Adrenal gland (tissue), 12 donors: ENCODE data around the gene UNC13C. TPM values are rescaled to one million over a fixed set of nuclear protein-coding genes. Genes with fewer than 3 reads are reported as not detected.

Source experiments
- DNase-seq, 7 donors: peaks; one replicate each; pipeline ENCODE4 v3.0.0-alpha.2; 2019 to 2020
- H3K27ac ChIP-seq, 5 donors: fragments of 200-600 bp; sonication (generic) in 4 of 5; 1 replicate in 3 of 5; 2 replicates in 2 of 5; pipeline versions ENCODE4 v1.5.1 to v1.8.0; 2016 to 2020; ENCODE audit warnings: mild to moderate bottlenecking in 1 of 5
- H3K27me3 ChIP-seq: fragments of 200-600 bp; 2 replicates; pipeline ENCODE4 v1.8.0; 2021
- H3K36me3 ChIP-seq, 2 donors: fragments of 200-600 bp; replicated peaks in 1 of 2; 1 replicate in 1 of 2; 2 replicates in 1 of 2; pipeline versions ENCODE4 v1.5.1 to v1.8.0; 2018 to 2022
- H3K4me1 ChIP-seq, 2 donors: fragments of 200-600 bp; replicated peaks in 1 of 2; 1 replicate in 1 of 2; 2 replicates in 1 of 2; pipeline versions ENCODE4 v1.5.1 to v1.8.0; 2018 to 2021
- H3K4me3 ChIP-seq, 4 donors: fragments of 200-600 bp; sonication (generic) in 3 of 4; one replicate each; pipeline ENCODE4 v1.5.1; 2016 to 2018
- H3K9me3 ChIP-seq, 3 donors: fragments of 200-600 bp; sonication (generic) in 1 of 3; replicated peaks in 1 of 3; 1 replicate in 2 of 3; 2 replicates in 1 of 3; pipeline versions ENCODE4 v1.5.1 to v1.8.0; 2016 to 2021
- POLR2A ChIP-seq, 2 donors: fragments of 450-650 bp; IDR thresholded peaks; one replicate each; pipeline ENCODE4 v1.6.1; 2017; ENCODE audit warnings: antibody characterized with exemption in 2 of 2, mild to moderate bottlenecking in 2 of 2, moderate library complexity in 1 of 2
- WGBS, 4 donors: extraction: QIAGEN DNeasy Blood & Tissue Kit in 2 of 4; methylation state at CpG; one replicate each; pipeline versions ENCODE4 v1.1.5 to v1.1.7; 2013 to 2017; 5-methylcytosine and 5-hydroxymethylcytosine counted together
- intact Hi-C, 2 donors: fragments of 100-400 bp; cut with DNase I; formaldehyde crosslinking; loops; one replicate each; pipeline versions ENCODE4 v1.14.1 to v1.15.0; 2022 to 2023
- polyA plus RNA-seq, 3 donors: library from polyadenylated mRNA; stranded (reverse); fragments of 200-250 nt in 2 of 3; fragments of 350-450 nt in 1 of 3; fragmentation: Illumina TruSeq in 1 of 3; extraction: RNeasy Lipid Tissue Mini Kit (QIAGEN cat#74804) in 1 of 3; gene quantifications; one replicate each; pipeline ENCODE4 v1.2.3, GENCODE V29; 2013 to 2014
- total RNA-seq, 9 donors: library from RNA; depleted of rRNA in 4 of 9; stranded (reverse); fragments of >200 nt in 4 of 9; fragments of 120-200 nt in 1 of 9; fragmentation: NEBNext Ultra II Directional in 1 of 9; extraction: Animal tissue kit (Norgen Biotek cat#: 25700) in 1 of 9; gene quantifications; one replicate each; pipeline versions ENCODE4 v1.1.0 to v1.2.4, GENCODE V29; 2013 to 2023
- TF ChIP-seq, protein P1 (sequence below), 6 experiments: fragments of 450-650 bp in 4 of 6; fragments of 200-600 bp in 2 of 6; sonication (generic) in 1 of 6; IDR thresholded peaks; 1 replicate in 5 of 6; 2 replicates in 1 of 6; pipeline versions ENCODE4 v1.5.1 to v1.8.0; 2016 to 2021; ENCODE audit warnings: antibody characterized with exemption in 6 of 6, mild to moderate bottlenecking in 2 of 6, moderate library complexity in 1 of 6
- donor health status: healthy with polysubstance abuse.
- donor health status: Bipolar disorder and iron deficiency.
- donor health status: DM: yes; HTN: yes; CAD: no.
- donor health status: DM: no; HTN: no; CAD: no.
- donor health status: DM: no; HTN: no; CAD: no.
- donor health status: DM: yes; HTN: yes; CAD: no.

UNC13C gene
- total and polyA plus RNA-seq, 12 donors, result 0.04 to 0.61 (median 0.20) TPM; not detected in 4

DNA sequence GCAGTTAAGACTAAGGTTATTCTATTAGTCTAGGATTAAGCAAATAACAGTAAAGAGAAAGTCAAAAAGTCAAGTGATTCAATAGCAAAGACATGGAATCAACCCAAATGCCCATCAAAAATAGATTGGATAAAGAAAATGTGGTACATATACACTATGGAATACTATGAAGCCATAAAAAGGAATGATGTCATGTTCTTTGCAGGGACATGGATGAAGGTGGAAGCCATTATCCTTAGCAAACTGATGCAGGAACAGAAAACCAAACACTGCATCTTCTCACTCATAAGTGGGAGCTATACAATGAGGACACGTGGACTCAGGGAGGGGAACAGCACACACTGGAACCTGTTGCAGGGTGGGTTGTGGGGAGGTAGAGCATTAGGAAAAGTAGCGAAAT, 29.0 kb downstream of the UNC13C start:
- no peaks in the 10 kb centered on the region for H3K4me1 ChIP-seq
- no peaks in the 10 kb centered on the region for H3K36me3 ChIP-seq
- DNase-seq, result no peak
- TF ChIP-seq, protein P1, sequence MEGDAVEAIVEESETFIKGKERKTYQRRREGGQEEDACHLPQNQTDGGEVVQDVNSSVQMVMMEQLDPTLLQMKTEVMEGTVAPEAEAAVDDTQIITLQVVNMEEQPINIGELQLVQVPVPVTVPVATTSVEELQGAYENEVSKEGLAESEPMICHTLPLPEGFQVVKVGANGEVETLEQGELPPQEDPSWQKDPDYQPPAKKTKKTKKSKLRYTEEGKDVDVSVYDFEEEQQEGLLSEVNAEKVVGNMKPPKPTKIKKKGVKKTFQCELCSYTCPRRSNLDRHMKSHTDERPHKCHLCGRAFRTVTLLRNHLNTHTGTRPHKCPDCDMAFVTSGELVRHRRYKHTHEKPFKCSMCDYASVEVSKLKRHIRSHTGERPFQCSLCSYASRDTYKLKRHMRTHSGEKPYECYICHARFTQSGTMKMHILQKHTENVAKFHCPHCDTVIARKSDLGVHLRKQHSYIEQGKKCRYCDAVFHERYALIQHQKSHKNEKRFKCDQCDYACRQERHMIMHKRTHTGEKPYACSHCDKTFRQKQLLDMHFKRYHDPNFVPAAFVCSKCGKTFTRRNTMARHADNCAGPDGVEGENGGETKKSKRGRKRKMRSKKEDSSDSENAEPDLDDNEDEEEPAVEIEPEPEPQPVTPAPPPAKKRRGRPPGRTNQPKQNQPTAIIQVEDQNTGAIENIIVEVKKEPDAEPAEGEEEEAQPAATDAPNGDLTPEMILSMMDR (IDR thresholded peaks at IDR 0.05), result no peak
- no peak for TF ChIP-seq POLR2A (IDR thresholded peaks at IDR 0.05)
- WGBS, 4 donors, result 84 to 92% (median 87%) methylated on average over 2 of the region's 2 CpGs
- no peaks in the 10 kb centered on the region for H3K9me3 ChIP-seq
- no peaks in the 10 kb centered on the region for H3K27me3 ChIP-seq
- intact Hi-C loops, result no loop called here
- H3K27ac ChIP-seq, result no peak overlapping the region
- no peak overlapping the region for H3K4me3 ChIP-seq

GRCh38 chr15:54011656-54012055, 33.4 kb downstream of the UNC13C start:
- 67 to 94% (median 70%) methylated on average over 1 of the region's 1 CpG for WGBS, 4 donors
- DNase-seq, result no peak
- intact Hi-C loops, result no loop called here
- no peaks in the 10 kb centered on the region for H3K9me3 ChIP-seq
- no peaks in the 10 kb centered on the region for H3K27me3 ChIP-seq
- TF ChIP-seq, protein P1 (IDR thresholded peaks at IDR 0.05), result no peak
- no peak for TF ChIP-seq POLR2A (IDR thresholded peaks at IDR 0.05)
- no peak overlapping the region for H3K27ac ChIP-seq
- no peaks in the 10 kb centered on the region for H3K36me3 ChIP-seq
- H3K4me1 ChIP-seq, result no peaks in the 10 kb centered on the region
- H3K4me3 ChIP-seq, result no peak overlapping the region

GRCh38 chr15:54014067-54014655, 35.9 kb downstream of the UNC13C start:
- H3K4me3 ChIP-seq, result no peak overlapping the region
- TF ChIP-seq, protein P1 (IDR thresholded peaks at IDR 0.05), result no peak
- no peak for TF ChIP-seq POLR2A (IDR thresholded peaks at IDR 0.05)
- WGBS, 4 donors, result 60 to 74% (median 65%) methylated on average over 4 of the region's 4 CpGs
- intact Hi-C loops, result no loop called here
- DNase-seq, result no peak
- no peaks in the 10 kb centered on the region for H3K36me3 ChIP-seq
- no peaks in the 10 kb centered on the region for H3K9me3 ChIP-seq
- no peak overlapping the region for H3K27ac ChIP-seq
- H3K4me1 ChIP-seq, result no peaks in the 10 kb centered on the region
- no peaks in the 10 kb centered on the region for H3K27me3 ChIP-seq

GRCh38 chr15:54017251-54017650, 39.0 kb downstream of the UNC13C start:
- intact Hi-C loops, result no loop called here
- no peak for DNase-seq
- Histone ChIP-seq H3K4me3 (no peak overlapping the region), H3K27me3 (no peaks in the 10 kb centered on the region), H3K9me3 (peaks cover 0 to 6% (median 0%) of the 10 kb centered on the region in 3 donors), H3K36me3 (no peaks in the 10 kb centered on the region), H3K27ac (no peak overlapping the region), H3K4me1 (no peaks in the 10 kb centered on the region)
- TF ChIP-seq POLR2A (IDR thresholded peaks at IDR 0.05), result no peak
- TF ChIP-seq, protein P1 (IDR thresholded peaks at IDR 0.05), result no peak
- WGBS, 4 donors, result 79 to 95% (median 82%) methylated on average over 1 of the region's 1 CpG
